Glutamatergic neuron (in vitro differentiated cells): ENCODE results near the gene INPP5B. TPM values are rescaled to one million over a fixed set of nuclear protein-coding genes. Genes with fewer than 3 reads are reported as not detected.
"Not testable (repeated sequence)": the region's sequence is repeated elsewhere in the genome, so short reads cannot be mapped to it uniquely, and the experiment has no call there.

ENCODE experiments used
- DNase-seq: peaks from one replicate; pipeline ENCODE4 v3.0.0; 2022
- H3K27ac Mint-ChIP-seq: one replicate; pipeline ENCODE4 v1.8.0; 2020; ENCODE audit warnings: mild to moderate bottlenecking, mixed read lengths, inconsistent platforms; ENCODE audit not compliant: unreplicated experiment
- H3K27me3 Mint-ChIP-seq: one replicate; pipeline ENCODE4 v1.8.0; 2020; ENCODE audit warnings: mild to moderate bottlenecking, moderate library complexity, mixed read lengths, inconsistent platforms; ENCODE audit not compliant: unreplicated experiment
- H3K36me3 Mint-ChIP-seq: one replicate; pipeline ENCODE4 v1.8.0; 2020; ENCODE audit warnings: mild to moderate bottlenecking, mixed read lengths, inconsistent platforms; ENCODE audit not compliant: unreplicated experiment
- H3K4me1 Mint-ChIP-seq: one replicate; pipeline ENCODE4 v1.8.0; 2020; ENCODE audit warnings: mild to moderate bottlenecking, low read depth, mixed read lengths, inconsistent platforms; ENCODE audit not compliant: unreplicated experiment
- H3K4me3 Mint-ChIP-seq: one replicate; pipeline ENCODE4 v1.8.0; 2020; ENCODE audit warnings: mild to moderate bottlenecking, mixed read lengths, inconsistent platforms; ENCODE audit not compliant: unreplicated experiment
- H3K9me3 Mint-ChIP-seq: one replicate; pipeline ENCODE4 v1.8.0; 2020; ENCODE audit warnings: mild to moderate bottlenecking, moderate library complexity, mixed read lengths, inconsistent platforms; ENCODE audit not compliant: unreplicated experiment
- total RNA-seq: library from RNA; stranded (reverse); fragmentation: NEBNext Ultra II Directional; extraction: Animal tissue kit (Norgen Biotek cat#: 25700); gene quantifications from one replicate; pipeline ENCODE4 v1.2.1, GENCODE V29; 2021; ENCODE audit not compliant: unreplicated experiment
- TF ChIP-seq, protein P1 (sequence below): fragments of 200-600 bp; sonication (generic); IDR thresholded peaks from one replicate; pipeline ENCODE4 v1.5.0; 2021; ENCODE audit not compliant: partially characterized antibody, unreplicated experiment

INPP5B gene
- total RNA-seq, 1 donor from 2014 or later: 19.3 TPM

DNA sequence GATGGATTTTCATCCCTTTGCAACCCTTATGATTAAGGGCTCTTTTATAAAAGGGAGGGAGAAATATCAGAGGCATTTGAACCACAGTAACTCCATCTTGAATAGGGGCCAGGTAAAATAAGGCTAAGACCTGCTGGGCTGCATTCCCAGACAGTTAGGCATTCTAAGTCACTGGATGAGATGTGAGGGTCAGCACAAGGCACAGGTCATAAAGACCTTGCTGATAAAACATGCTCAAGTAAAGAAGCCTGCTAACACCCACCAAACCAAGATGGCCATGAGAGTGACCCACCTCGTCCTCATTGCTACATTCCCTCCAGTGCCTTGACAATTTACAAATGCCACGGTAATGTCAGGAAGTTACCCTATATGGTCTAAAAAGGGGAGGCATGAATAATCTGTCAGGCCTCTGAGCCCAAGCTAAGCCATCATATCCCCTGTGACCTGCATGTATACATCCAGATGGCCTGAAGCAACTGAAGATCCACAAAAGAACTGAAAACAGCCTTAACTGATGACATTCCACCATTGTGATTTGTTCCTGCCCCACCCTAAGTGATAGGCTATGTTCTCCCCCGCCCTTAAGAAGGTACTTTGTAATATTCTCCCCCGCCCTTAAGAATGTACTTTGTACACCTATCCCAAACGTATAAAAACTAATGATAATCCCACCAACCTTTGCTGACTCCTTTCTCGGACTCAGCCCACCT is 39.3 kb downstream of the INPP5B start:
- H3K27ac Mint-ChIP-seq, H3K4me3 Mint-ChIP-seq: not testable (repeated sequence)

DNA sequence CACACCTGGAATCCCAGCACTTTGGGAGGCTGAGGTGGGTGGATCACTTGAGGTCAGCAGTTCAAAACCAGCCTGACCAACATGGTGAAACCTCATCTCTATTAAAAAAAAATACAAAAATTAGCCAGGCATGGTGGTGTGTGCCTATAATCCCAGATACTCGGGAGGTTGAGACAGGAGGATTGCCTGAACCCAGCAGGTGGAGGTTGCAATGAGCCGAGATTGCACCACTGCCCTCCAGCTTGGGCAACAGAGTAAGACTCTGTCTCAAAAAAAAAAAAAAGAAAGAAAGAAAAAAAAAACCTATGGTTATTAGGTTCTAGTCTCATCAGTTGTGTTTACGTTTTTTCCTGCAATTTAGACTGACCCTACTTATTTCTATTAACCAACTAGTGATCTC is 40.3 kb downstream of the INPP5B start:
- not testable (repeated sequence) for H3K4me1 Mint-ChIP-seq

More for the DNA sequence above, 39.3 kb downstream of the INPP5B start:
- not testable (repeated sequence) for H3K27me3 Mint-ChIP-seq, DNase-seq, H3K4me1 Mint-ChIP-seq, H3K9me3 Mint-ChIP-seq
- H3K36me3 Mint-ChIP-seq: peaks cover 19% of the 10 kb centered on the region

DNA sequence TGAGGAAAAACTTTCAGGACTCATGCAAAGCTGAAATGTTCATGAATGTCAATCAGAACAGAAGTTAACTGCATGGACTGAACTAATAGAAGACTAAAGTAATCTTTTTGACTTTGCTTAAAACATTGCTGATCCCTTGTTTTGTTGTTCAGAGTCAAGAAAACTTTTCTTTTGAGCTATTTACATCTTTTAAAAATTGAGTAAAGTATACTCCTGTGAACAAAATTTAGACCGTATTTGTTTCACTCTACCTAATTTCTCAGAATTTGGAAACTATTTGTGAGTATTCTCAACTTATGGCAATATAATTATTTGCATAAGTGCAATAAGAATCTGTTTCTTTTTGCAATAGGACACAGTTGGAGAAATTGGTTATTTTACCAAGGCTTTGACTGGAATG is 41.1 kb downstream of the INPP5B start:
- H3K27me3 Mint-ChIP-seq: peaks cover 5% of the 10 kb centered on the region
- H3K36me3 Mint-ChIP-seq: peaks cover 19% of the 10 kb centered on the region
- H3K9me3 Mint-ChIP-seq: peaks cover 5% of the 10 kb centered on the region
- TF ChIP-seq, protein P1, sequence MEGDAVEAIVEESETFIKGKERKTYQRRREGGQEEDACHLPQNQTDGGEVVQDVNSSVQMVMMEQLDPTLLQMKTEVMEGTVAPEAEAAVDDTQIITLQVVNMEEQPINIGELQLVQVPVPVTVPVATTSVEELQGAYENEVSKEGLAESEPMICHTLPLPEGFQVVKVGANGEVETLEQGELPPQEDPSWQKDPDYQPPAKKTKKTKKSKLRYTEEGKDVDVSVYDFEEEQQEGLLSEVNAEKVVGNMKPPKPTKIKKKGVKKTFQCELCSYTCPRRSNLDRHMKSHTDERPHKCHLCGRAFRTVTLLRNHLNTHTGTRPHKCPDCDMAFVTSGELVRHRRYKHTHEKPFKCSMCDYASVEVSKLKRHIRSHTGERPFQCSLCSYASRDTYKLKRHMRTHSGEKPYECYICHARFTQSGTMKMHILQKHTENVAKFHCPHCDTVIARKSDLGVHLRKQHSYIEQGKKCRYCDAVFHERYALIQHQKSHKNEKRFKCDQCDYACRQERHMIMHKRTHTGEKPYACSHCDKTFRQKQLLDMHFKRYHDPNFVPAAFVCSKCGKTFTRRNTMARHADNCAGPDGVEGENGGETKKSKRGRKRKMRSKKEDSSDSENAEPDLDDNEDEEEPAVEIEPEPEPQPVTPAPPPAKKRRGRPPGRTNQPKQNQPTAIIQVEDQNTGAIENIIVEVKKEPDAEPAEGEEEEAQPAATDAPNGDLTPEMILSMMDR: no peak
- no peak overlapping the region for H3K27ac Mint-ChIP-seq
- DNase-seq: no peak
- H3K4me3 Mint-ChIP-seq: no peak overlapping the region
- no peaks in the 10 kb centered on the region for H3K4me1 Mint-ChIP-seq

More for the DNA sequence above, 40.3 kb downstream of the INPP5B start:
- not testable (repeated sequence) for H3K4me3 Mint-ChIP-seq, H3K27me3 Mint-ChIP-seq, H3K9me3 Mint-ChIP-seq, DNase-seq, H3K27ac Mint-ChIP-seq
- peaks cover 19% of the 10 kb centered on the region for H3K36me3 Mint-ChIP-seq

DNA sequence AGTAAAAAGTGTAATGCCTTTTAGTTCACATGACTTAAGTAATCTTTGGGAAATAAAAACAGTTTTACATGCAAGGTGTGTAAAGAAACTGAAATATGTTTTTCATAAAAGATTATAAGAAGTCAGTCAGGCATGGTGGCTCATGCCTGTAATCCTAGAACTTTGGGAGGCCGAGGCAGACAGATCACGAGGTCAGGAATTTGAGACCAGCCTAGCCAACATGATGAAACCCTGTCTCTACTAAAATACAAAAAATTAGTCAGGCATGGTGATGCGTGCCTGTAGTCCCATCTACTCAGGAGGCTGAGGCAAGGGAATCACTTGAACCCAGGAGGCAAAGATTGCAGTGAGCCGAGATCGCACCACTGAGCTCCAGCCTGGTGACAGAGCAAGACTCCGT is 42.9 kb downstream of the INPP5B start:
- not testable (repeated sequence) for H3K27me3 Mint-ChIP-seq, H3K4me1 Mint-ChIP-seq, H3K9me3 Mint-ChIP-seq, H3K27ac Mint-ChIP-seq, H3K4me3 Mint-ChIP-seq, DNase-seq
- peaks cover 17% of the 10 kb centered on the region for H3K36me3 Mint-ChIP-seq

DNA sequence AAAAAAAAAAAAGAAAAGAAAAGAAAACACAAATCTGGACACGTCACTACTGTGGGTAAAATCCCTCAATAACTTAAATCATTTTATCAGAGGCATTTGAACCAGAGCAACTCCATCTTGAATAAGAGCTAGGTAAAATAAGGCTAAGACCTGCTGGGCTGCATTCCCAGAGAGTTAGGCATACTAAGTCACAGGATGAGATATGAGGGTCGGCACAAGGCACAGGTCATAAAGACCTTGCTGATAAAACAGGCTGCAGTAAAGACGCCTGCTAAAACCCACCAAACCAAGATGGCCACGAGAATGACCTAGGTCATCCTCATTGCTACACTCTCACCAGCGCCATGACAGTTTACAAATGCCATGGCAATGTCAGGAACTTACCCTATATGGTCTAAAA is 43.9 kb downstream of the INPP5B start:
- DNase-seq: no peak
- Mint-ChIP-seq H3K36me3 (peaks cover 9% of the 10 kb centered on the region), H3K27me3 (peaks cover 5% of the 10 kb centered on the region), H3K27ac (no peak overlapping the region), H3K4me3 (no peak overlapping the region), H3K4me1 (no peaks in the 10 kb centered on the region), H3K9me3 (peaks cover 2% of the 10 kb centered on the region)
- TF ChIP-seq, protein P1: no peak

DNA sequence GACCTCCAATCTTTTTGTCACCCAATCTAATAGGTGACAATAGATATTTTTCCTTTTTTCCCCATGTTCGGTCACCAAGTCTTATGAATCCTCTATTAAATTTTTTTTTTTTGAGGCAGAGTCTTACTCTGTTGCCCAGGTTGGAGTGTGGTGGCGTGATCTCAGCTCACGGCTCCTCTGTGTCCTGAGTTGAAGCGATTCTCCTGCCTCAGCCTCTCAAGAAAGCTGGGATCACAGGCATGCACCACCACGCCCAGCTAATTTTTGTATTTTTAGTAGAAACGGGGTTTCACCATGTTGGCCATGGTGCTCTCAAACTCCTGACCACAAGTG is 45.0 kb downstream of the INPP5B start:
- H3K9me3 Mint-ChIP-seq: no peaks in the 10 kb centered on the region
- peaks cover under 1% of the 10 kb centered on the region for H3K36me3 Mint-ChIP-seq
- no peak overlapping the region for H3K27ac Mint-ChIP-seq
- TF ChIP-seq, protein P1: no peak
- H3K27me3 Mint-ChIP-seq: peaks cover 5% of the 10 kb centered on the region
- DNase-seq: no peak
- no peaks in the 10 kb centered on the region for H3K4me1 Mint-ChIP-seq
- no peak overlapping the region for H3K4me3 Mint-ChIP-seq
